GM18502 (cell line): Measurements from ENCODE around the gene NLGN1.
A peak's percentile ranks its signal among the peaks of the same experiment; 100 is the strongest.
"Not testable (repeated sequence)": the region's sequence is repeated elsewhere in the genome, so short reads cannot be mapped to it uniquely, and the experiment has no call there.

ENCODE experiments used
- ATAC-seq: cut with Tn5 transposase; IDR thresholded peaks from one replicate; pipeline ENCODE4 v1.9.1; 2021; ENCODE audit warnings: mild to moderate bottlenecking; ENCODE audit not compliant: unreplicated experiment, poor library complexity

NLGN1 gene

DNA sequence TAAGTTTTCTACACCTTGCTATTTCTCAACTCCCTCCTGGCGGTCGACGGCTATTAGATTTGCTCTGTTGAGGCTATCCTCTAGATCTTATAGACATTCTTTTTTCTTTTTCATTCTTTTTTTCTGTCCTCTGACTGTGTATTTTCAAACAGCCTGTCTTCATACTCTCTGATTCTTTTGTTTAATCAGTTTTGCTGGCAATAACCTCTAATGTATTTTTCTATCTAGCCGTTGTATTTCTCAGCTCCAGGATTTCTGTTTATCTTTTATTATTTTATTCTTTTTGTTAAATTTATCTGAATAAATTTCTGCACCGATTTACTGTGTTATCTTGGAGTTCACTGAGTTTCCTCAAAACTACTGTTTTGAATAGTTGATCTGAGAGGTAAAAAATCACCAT lies 31.5 kb downstream of the NLGN1 start:
- no peak for ATAC-seq

DNA sequence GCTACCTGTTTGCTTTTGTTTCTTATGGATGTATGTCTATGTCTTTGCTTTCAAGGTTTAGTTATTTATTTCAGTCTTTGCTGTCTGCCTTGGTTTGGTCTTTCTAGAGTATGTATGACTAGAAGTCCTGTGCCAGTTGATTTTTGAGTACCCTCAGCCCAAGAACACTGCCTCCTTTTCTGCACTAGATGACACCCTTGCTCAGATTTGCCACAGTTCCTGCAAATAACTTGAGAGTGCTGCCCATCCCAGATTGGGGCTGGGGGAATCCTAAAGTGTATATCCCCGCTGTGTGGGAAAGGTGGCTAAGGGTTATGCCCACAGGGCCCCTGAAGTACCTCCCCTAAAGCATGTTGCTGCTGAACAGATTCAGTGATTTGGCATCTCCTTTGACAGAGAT lies 32.0 kb downstream of the NLGN1 start:
- no peak for ATAC-seq

DNA sequence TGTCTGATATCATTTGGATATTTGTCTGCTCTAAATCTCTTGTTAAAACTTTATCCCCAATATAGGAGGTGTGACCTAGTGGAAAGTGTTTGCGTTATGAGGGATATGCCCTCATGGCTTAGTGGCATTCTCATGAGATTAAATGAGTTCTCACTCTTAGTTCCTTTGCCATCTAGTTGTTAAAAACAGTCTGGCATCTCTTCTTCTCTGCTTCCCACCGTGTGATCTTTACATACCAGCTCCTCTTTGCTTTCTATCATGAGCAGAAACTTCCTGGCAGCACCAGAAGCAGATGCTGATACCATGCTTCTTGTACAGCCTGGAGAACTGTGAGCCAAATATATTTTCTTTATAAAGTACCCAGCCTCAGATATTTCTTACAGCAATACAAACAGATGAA lies 33.0 kb downstream of the NLGN1 start:
- no peak for ATAC-seq

DNA sequence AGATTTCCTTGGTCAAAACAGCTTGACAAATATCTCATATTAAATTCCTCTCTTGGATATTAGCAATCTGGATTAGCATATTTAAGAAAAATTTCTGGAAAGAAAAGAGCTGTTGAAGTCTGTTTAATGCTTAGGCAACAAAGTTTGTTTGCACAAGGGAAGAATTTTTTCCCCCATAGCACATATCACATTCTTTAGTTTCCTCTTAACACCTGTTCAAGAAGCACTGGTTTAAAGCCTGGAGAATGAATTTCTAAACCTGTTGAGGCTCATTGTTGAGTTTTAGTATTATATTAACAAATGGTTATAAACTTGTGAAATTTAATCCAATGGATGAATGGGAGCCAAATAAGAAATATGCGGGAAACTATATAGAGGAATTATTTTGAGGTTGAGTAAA lies 41.5 kb downstream of the NLGN1 start:
- no peak for ATAC-seq

DNA sequence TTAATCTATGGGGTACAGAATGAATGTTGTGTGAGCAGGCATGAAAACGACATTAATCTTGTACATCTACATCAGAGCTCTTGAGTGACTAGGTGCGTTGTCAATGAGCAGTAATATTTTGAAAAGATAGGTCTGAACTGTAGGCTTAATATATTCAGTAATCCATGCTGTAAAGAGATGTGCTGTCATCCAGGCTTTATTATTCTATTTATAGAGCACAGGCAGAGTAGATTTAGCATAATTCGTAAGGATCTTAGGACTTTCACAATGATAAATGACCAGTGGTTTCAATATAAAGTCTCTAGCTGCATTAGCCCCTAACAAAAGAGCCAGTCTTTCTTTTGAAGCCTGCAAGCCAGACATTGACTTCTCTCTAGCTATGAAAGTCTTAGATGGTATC lies 43.0 kb downstream of the NLGN1 start:
- ATAC-seq = no peak

DNA sequence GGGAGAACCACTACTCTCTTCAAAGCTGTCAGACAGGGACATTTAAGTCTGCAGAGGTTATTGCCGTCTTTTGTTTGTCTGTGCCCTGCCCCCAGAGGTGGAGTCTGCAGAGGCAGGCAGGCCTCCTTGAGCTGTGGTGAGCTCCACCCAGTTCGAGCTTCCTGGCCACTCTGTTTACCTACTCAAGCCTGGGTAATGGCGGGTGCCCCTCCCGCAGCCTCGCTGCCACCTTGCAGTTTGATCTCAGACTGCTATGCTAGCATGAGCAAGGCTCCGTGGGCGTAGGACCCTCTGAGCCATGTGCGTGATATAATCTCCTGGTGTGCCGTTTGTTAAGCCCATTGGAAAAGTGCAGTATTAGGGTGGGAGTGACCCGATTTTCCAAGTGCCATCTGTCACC lies 54.0 kb downstream of the NLGN1 start:
- not testable (repeated sequence) for ATAC-seq

DNA sequence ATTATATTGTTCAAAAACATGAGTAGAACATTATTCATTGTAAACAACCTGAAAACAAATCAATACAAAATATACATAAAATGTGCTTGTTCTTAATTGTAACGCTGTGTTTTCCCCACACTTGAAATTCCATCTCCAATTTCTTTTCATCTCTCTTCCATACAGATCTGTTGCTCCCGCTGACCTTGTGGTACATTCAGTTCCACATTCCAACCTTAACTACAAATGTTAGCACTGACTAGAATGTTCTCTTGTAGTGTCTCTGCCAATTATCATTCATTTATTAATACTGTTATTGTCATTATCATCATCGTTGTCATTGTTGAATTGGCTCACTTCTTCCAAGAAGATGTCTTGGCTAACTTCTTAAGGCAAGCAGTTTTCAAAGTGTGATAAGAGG lies 65.7 kb downstream of the NLGN1 start:
- ATAC-seq = no peak

DNA sequence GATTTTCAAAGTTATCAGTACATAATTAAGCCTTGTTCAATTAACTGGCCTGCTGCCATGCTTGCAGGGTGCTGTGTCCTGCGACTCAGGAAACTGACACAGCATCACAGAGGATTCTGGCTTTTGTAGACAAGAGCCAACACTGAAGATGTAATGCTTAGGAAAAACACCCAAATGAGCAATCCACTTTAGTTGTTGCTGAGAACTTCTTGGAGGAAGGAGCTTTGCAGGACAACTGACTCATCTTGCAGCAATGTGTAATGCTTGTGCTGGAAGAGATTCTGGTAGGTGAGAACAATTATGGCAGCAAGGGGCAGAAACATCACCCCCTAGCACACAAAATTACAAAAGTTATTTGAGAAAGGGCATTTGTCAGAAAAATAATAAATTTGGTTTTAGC lies 67.6 kb downstream of the NLGN1 start:
- no peak for ATAC-seq

DNA sequence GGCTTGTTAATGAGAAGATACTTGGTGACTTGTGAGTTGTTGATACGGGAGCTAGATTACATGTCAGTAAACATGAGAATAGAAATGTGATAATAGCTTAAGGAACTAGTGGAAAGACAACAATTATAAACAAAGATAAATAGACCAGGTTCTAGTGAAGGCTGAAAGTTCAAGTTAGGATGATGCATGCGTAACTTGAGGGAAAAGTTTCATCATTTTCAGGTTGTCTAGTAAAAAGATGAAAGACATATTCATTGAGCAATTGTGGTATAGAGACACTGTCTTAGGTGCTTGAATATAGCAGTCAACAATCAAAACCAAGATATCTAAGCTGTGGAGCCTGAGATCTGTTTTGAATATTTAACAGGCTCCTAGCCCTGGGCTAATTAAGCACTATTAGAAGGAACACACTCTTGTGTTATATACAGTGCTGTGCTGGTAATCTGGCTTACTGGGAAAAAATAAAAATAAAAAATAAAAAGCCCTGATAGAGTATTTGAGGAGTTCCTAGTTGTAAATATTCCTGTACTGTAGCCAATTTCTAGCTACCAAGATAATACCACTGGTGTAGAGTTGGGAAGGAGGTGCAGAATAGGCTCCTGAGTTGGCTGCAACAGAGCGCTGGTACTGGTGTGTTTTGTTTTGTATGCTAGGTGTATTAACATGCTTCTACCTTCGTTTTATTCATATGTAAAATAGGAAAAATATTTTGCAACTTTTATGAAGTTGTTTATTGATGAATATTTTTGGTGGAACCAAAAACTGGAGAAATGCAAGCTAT lies 68.5 kb downstream of the NLGN1 start:
- no peak for ATAC-seq

DNA sequence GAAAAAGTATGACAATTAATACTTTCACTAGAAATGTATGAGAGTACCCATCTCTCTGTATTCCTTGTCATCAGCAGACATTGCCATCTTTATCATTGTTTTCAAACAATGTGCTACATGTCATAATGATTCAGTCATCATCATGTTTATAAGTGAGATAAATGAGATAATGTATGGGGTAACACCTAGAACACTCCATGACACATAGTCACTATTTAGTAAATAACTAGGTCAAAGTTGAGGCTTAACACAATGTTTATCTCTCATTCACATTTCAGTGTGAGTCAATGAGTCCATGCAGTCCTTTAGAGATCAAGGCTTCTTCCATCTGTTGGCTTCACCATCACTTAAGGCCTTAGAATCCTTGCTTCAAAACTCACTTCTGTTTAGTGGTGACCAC lies 70.0 kb downstream of the NLGN1 start:
- ATAC-seq = no peak

DNA sequence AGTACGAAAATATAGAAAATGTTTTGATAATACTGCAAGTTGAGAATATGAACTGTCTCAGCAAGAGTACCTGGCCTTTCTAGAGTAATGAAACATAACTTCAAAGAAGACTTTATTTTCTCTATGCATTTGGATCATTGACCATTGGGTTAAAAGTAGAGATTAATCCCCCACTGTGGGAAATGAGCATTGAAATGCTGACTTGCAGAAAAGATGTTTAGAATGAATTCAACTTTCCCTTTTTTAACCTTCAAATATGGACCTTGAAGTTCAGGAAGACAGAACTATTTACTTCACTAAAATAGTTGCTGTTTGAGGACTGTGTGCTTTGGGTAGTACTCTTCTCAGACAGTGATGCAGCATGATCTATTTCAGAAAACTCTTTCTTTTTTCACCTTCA lies 75.7 kb downstream of the NLGN1 start:
- ATAC-seq = no peak

DNA sequence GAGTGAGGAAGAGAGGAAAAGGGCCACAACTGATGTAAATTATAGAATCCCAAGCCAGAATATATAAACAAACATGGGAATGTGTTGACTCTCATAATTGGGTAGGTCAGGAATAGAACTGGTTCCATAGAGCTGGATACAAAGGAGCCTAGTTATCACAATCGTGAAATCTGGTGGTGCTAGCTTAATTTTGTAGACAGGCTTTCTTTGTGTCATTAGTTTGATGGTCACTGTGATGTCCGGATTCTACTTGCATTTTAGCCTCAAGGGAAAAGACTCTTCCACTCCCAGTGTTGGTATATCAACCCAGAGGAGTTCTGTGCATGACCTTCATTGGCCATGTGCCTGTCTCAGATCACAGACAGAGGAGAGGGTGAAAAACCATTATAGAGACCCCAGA lies 81.8 kb downstream of the NLGN1 start:
- no peak for ATAC-seq

DNA sequence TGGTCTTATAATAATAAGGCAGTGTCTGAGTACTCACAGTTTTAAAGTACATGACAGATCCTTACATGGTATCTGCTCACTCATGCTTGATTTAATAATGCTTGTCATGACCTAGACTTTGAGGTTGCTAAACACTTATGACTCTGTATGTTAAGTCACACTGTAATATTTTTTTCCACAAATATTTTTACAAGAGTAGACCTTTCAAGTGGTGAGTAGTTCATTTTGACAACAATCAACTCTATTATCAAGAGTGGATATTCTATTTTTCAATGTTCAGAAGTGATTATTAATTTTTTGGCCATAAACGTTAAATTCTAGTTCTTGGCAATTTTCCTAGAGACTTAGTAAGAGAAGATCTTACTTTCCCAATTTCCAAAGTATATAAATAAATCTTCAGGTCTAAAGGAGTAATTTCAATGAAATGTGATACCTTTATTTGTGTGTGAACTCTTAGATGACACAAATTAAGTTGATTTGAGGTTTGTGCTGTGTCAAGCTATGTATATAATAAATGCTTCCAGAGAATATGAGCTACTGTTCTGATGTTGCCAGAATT lies 104.5 kb downstream of the NLGN1 start:
- no peak for ATAC-seq

DNA sequence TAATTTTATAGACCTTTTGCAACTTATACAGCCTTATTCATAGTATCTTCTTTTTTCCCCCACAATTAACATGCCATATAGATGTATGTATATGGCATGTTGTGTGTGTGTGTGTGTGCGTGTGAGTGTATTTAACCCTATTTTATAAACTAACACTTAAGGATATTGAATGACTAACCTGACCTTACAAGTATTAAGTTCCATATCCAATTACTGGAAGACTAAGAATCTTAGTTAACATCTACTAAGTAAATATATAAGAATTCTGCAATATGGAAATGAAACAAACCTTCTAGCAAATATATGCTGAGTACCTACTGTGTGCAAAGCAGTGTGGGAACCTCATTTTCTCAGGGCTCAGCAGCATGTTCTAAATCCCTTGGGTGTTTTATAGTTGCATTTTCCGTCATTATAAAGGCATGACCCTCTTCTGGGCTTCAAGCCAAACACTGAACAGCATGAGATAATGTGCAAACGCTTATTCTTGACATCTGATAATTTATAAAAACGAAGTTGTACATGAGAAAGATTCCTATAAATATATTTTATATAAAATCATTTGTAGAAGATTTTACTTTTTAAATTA lies 105.5 kb downstream of the NLGN1 start:
- ATAC-seq = no peak

DNA sequence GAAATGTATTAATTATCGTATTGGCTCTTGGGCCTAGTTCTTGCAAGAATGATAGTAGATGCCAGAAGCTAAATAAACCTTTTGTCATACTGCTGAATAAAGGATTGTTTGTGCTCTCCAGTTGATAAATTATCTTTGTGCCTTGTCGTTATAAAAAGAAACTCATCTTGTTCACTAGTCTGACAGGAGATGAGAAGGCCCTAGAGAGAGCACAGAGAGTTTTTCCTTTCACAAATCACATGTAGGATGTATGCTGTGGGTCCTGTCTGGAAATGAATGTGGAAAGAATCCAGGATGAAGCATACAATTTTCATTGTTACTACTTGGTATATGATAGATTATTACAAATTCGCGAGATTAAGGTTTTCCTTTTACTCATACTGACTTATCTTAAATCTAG lies 113.0 kb downstream of the NLGN1 start:
- ATAC-seq = no peak

DNA sequence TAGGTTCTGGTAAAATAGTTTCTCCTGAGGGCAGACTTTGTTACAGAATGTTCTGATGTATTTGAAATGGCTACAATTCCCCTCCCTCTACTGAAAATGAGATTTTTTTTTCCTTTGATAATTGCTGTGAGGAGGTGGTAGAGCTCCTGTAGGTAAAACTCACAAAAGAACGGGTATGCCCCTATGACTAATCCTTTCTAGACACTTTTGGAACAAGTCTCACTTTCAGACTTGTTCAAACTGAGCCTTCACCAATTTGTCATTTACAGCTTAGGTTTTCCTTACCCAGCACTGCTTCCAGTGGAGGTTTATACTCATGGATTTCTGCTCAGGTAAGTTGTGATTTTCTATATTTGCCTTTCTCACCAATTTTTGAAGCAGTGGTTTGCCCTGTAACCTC lies 115.6 kb downstream of the NLGN1 start:
- peak; percentile 87 for ATAC-seq

DNA sequence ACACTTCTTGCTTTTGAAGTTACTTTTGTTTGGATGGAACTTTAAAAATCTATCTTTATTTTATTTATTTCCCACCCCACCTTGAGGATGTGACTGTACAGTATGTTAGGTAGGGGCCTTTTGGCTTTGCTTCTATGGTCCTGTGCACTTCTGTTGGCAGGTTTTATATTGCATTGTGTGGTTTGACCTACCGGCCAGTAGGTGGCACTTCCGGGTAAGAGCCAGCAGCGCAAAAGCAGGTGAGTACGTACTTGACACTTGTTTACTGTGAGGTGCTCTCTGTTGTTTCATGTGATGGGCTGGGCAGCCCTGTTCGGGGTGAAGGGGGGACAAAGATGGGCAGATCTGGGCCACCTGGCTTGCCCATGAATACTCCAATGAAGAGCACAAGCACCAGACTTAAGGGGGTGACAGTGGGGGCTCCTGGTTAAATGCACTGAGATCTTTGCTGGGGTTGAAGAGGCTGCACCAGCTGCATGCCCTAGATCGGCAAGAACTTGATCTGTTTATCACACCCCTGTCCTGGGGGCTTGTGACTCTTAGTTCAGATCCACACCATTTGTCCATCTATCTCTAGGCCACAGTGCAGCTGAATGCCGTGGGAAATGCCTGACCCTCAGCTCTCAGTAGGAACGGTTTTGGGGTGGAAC lies 131.6 kb downstream of the NLGN1 start:
- peak; percentile 100 for ATAC-seq

DNA sequence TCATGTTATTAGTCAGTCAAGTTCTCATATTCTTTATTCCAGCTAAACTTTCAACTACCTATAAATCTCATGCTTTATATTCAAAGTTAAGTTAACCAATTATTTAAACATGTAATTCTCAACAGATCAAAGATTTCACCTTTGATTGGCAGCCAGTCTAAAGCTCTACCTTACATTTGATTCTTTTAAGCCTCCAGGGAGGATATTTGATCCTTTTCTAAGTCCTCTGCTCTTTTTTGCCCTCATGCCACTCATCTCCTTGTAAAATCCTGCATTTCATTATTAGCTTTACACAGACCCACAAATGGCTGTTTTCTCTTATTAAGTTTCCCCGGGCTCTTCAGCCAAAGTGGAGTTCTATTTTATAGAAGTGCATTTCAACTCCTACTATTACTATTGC lies 134.1 kb downstream of the NLGN1 start:
- no peak for ATAC-seq

DNA sequence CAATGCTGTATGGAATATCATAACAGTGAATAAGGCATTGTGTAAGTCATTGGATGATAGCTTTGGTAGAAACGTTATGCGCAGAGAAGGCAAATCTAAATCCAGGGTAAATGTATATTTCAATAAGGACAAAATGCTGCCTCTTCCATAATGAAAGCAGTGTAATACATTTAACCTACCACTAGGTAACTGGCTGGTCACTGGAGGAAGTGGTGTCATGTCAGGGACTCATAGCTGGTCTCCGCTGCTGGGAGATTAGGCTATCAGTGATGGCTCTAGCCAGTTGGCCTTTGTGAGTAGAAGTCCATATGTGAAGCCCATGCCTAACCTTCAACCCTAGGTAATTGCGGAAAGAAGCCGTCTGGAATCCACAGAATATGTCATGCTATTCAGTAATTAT lies 140.9 kb downstream of the NLGN1 start:
- ATAC-seq = peak; percentile 65

DNA sequence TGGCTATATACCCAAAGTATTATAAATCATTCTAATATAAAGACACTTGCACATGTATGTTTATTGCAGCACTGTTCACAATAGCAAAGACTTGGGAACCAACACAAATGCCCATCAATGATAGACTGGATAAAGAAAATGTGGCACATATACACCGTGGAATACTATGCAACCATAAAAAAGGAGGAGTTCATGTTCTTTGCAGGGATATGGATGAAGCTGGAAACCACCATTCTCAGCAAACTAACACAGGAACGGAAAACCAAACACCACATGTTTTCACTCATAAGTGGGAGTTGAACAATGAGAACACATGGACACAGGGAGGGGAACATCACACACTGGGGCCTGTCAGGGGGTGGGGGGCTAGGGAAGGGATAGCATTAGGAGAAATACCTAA lies 148.0 kb downstream of the NLGN1 start:
- not testable (repeated sequence) for ATAC-seq

DNA sequence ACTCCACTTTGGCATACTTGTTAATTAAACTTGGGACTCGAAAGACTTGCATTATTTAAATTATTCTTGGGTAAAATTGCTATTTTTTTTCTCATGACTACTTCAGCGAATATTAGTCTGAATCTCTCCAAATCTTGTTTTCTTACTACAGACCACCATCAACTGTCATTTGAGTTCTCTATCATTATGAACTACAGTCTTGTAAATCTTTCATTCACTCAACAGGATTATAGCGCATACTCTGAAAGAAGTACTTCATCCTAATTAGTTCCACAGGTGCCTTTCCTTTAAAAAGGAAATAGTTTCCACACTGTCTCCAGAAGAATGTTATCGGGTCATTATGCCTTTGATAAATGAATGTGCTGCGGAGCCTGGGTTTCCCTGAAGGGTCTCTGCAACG lies 149.5 kb downstream of the NLGN1 start:
- no peak for ATAC-seq
